Hepatocyte (in vitro differentiated cells): ENCODE measurements around the gene ETNPPL. TPM values are rescaled to one million over a fixed set of nuclear protein-coding genes. Genes with fewer than 3 reads are reported as not detected.

ENCODE experiments used
- DNase-seq: peaks from one replicate; pipeline ENCODE4 v3.0.0-alpha.2; 2016; ENCODE audit warnings: low spot score
- H2AFZ ChIP-seq: fragments of 200-600 bp; sonication (generic); 2 replicates; pipeline ENCODE4 v1.6.0; 2016; ENCODE audit warnings: antibody characterized with exemption, mild to moderate bottlenecking
- H3K27ac ChIP-seq: fragments of 200-600 bp; sonication (generic); 2 replicates; pipeline ENCODE4 v1.5.1; 2016; ENCODE audit warnings: mild to moderate bottlenecking
- H3K27me3 ChIP-seq: fragments of 200-600 bp; sonication (generic); 2 replicates; pipeline ENCODE4 v1.6.1; 2016
- H3K36me3 ChIP-seq: fragments of 200-600 bp; sonication (generic); replicated peaks from 2 replicates; pipeline ENCODE4 v1.5.1; 2016; ENCODE audit warnings: low read depth; ENCODE audit not compliant: insufficient read depth
- H3K4me1 ChIP-seq: fragments of 200-600 bp; sonication (generic); 2 replicates; pipeline ENCODE4 v1.5.1; 2016; ENCODE audit warnings: mild to moderate bottlenecking, moderate library complexity; ENCODE audit not compliant: insufficient read depth
- H3K4me2 ChIP-seq: fragments of 200-600 bp; sonication (generic); 2 replicates; pipeline ENCODE4 v1.6.0; 2016
- H3K4me3 ChIP-seq: fragments of 200-600 bp; sonication (generic); 2 replicates; pipeline ENCODE4 v1.5.1; 2016; ENCODE audit warnings: mild to moderate bottlenecking
- H3K79me2 ChIP-seq: fragments of 200-600 bp; sonication (generic); 2 replicates; pipeline ENCODE4 v1.6.0; 2017; ENCODE audit warnings: mild to moderate bottlenecking
- H3K9me2 ChIP-seq: fragments of 200-600 bp; sonication (generic); replicated peaks from 2 replicates; pipeline ENCODE4 v1.6.0; 2017; ENCODE audit warnings: mild to moderate bottlenecking; ENCODE audit not compliant: insufficient read depth
- H3K9me3 ChIP-seq: fragments of 200-600 bp; sonication (generic); 2 replicates; pipeline ENCODE4 v1.5.1; 2016; ENCODE audit warnings: low read depth, mild to moderate bottlenecking
- H4K20me1 ChIP-seq: fragments of 200-600 bp; sonication (generic); 2 replicates; pipeline ENCODE4 v1.6.0; 2016; ENCODE audit warnings: mild to moderate bottlenecking; ENCODE audit not compliant: insufficient read depth, poor library complexity, severe bottlenecking
- CTCF ChIP-seq: fragments of 200-600 bp; sonication (generic); IDR thresholded peaks from 2 replicates; pipeline ENCODE4 v1.5.1; 2016; ENCODE audit warnings: antibody characterized with exemption, mild to moderate bottlenecking; ENCODE audit not compliant: poor library complexity
- EZH2 ChIP-seq: fragments of 200-600 bp; sonication (generic); IDR thresholded peaks from 2 replicates; pipeline ENCODE4 v1.6.1; 2016; ENCODE audit warnings: antibody characterized with exemption, mild to moderate bottlenecking, borderline replicate concordance
- EZH2phosphoT487 ChIP-seq: fragments of 200-600 bp; sonication (generic); IDR thresholded peaks from one replicate; pipeline ENCODE4 v1.6.1; 2018; ENCODE audit warnings: antibody characterized with exemption, mild to moderate bottlenecking, low read depth, moderate library complexity; ENCODE audit not compliant: unreplicated experiment, severe bottlenecking
- WGBS: methylation state at CpG from one replicate; pipeline ENCODE4 v1.1.6; 2016; ENCODE audit warnings: low lambda C conversion rate; ENCODE audit errors: missing lambda C conversion rate; 5-methylcytosine and 5-hydroxymethylcytosine counted together
- polyA plus RNA-seq: library from polyadenylated mRNA; unstranded; fragments of >200 nt; fragmentation: Nextera tagmentation; extraction: Ambion mirVana; gene quantifications from 2 replicates; pipeline ENCODE4 v1.2.1, GENCODE V29; 2016
- total RNA-seq: library from RNA; depleted of rRNA; stranded (reverse); fragments of >200 nt; gene quantifications from 2 replicates; pipeline ENCODE4 v1.2.3, GENCODE V29; 2014

The ETNPPL gene
- total and polyA plus RNA-seq, 2 experiments from 2014 or later, result 1.2 to 1.7 TPM

GRCh38 chr4:108731006-108731405 is 31.8 kb downstream of the ETNPPL start:
- Histone ChIP-seq H3K9me2 (no peaks in the 10 kb centered on the region), H3K36me3 (no peaks in the 10 kb centered on the region), H2AFZ (no peak overlapping the region), H3K9me3 (peaks cover 3% of the 10 kb centered on the region), H3K27me3 (no peaks in the 10 kb centered on the region), H3K4me3 (no peak overlapping the region), H3K79me2 (no peaks in the 10 kb centered on the region), H3K4me1 (no peaks in the 10 kb centered on the region), H3K27ac (no peak overlapping the region), H3K4me2 (no peak overlapping the region), H4K20me1 (no peaks in the 10 kb centered on the region)
- no peak for TF ChIP-seq EZH2phosphoT487
- TF ChIP-seq EZH2, result no peak
- no peak for TF ChIP-seq CTCF
- 83% methylated on average over 3 of the region's 3 CpGs for WGBS
- DNase-seq, result no peak

- Histone ChIP-seq H3K27ac (no peak overlapping the region), H3K4me3 (no peak overlapping the region), H3K4me2 (no peak overlapping the region), H3K4me1 (no peaks in the 10 kb centered on the region), H4K20me1 (no peaks in the 10 kb centered on the region), H3K79me2 (no peaks in the 10 kb centered on the region), H3K9me2 (no peaks in the 10 kb centered on the region), H3K36me3 (no peaks in the 10 kb centered on the region), H3K27me3 (no peaks in the 10 kb centered on the region), H2AFZ (no peak overlapping the region), H3K9me3 (peaks cover 3% of the 10 kb centered on the region)
- TF ChIP-seq EZH2phosphoT487 (no peak), CTCF (no peak), EZH2 (no peak)
- 59% methylated on average over 1 of the region's 1 CpG for WGBS
- peak; percentile 20 for DNase-seq
Measured at GRCh38 chr4:108730579-108730978, 32.3 kb downstream of the ETNPPL start.

GRCh38 chr4:108729731-108730130 is 33.1 kb downstream of the ETNPPL start:
- no peak for DNase-seq
- TF ChIP-seq EZH2phosphoT487 (no peak), CTCF (no peak), EZH2 (no peak)
- no peaks in the 10 kb centered on the region for H3K36me3 ChIP-seq
- no peaks in the 10 kb centered on the region for H3K4me1 ChIP-seq
- no peak overlapping the region for H2AFZ ChIP-seq
- no peaks in the 10 kb centered on the region for H3K27me3 ChIP-seq
- no peaks in the 10 kb centered on the region for H3K79me2 ChIP-seq
- H3K9me2 ChIP-seq, result no peaks in the 10 kb centered on the region
- H3K4me2 ChIP-seq, result no peak overlapping the region
- 84% methylated on average over 1 of the region's 1 CpG for WGBS
- no peaks in the 10 kb centered on the region for H4K20me1 ChIP-seq
- H3K27ac ChIP-seq, result no peak overlapping the region
- no peak overlapping the region for H3K4me3 ChIP-seq
- H3K9me3 ChIP-seq, result peaks cover 3% of the 10 kb centered on the region

GRCh38 chr4:108725457-108725856 is 37.4 kb downstream of the ETNPPL start:
- DNase-seq, result no peak
- Histone ChIP-seq H3K9me2 (no peaks in the 10 kb centered on the region), H3K36me3 (no peaks in the 10 kb centered on the region), H3K27ac (no peak overlapping the region), H4K20me1 (no peaks in the 10 kb centered on the region), H3K4me2 (no peak overlapping the region), H3K9me3 (peaks cover 3% of the 10 kb centered on the region), H3K4me1 (no peaks in the 10 kb centered on the region), H2AFZ (no peak overlapping the region), H3K79me2 (no peaks in the 10 kb centered on the region), H3K4me3 (no peak overlapping the region), H3K27me3 (no peaks in the 10 kb centered on the region)
- 11% methylated on average over 1 of the region's 1 CpG for WGBS
- no peak for TF ChIP-seq EZH2phosphoT487
- TF ChIP-seq CTCF, result no peak
- TF ChIP-seq EZH2, result no peak
